ENCODE results near the gene NEDD4.

The NEDD4 gene

GRCh38 chr15:55893852-55894251, 99.6 kb downstream of the NEDD4 start:
- TF ChIP-seq CTCF (IDR thresholded peaks at IDR 0.05; ENCODE audit: low read length, missing control alignments), result no peak
- DNase-seq (ENCODE audit: low read depth), result no peak
- no peak overlapping the region for H3K4me3 ChIP-seq (replicated peaks; ENCODE audit: low read depth, low read length)

GRCh38 chr15:55891196-55891595, 102.2 kb downstream of the NEDD4 start:
- DNase-seq (ENCODE audit: low read depth), result no peak

GRCh38 chr15:55884223-55884622, 109.2 kb downstream of the NEDD4 start:
- no peak overlapping the region for H3K4me3 ChIP-seq (replicated peaks; ENCODE audit: low read depth, low read length)
- peak; percentile 54 for DNase-seq (ENCODE audit: low read depth)
- TF ChIP-seq CTCF (IDR thresholded peaks at IDR 0.05; ENCODE audit: low read length, missing control alignments), result no peak

More at GRCh38 chr15:55891196-55891595, 102.2 kb downstream of the NEDD4 start:
- no peak for TF ChIP-seq CTCF (IDR thresholded peaks at IDR 0.05; ENCODE audit: low read length, missing control alignments)
- no peak overlapping the region for H3K4me3 ChIP-seq (replicated peaks; ENCODE audit: low read depth, low read length)

GRCh38 chr15:55879181-55879580, 114.2 kb downstream of the NEDD4 start:
- H3K4me3 ChIP-seq (replicated peaks; ENCODE audit: low read depth, low read length), result no peak overlapping the region
- TF ChIP-seq CTCF (IDR thresholded peaks at IDR 0.05; ENCODE audit: low read length, missing control alignments), result no peak
- DNase-seq (ENCODE audit: low read depth), result peak; percentile 54

GRCh38 chr15:55873024-55873720, 120.2 kb downstream of the NEDD4 start:
- H3K4me3 ChIP-seq (replicated peaks; ENCODE audit: low read depth, low read length), result peak overlapping the region; percentile 45
- DNase-seq (ENCODE audit: low read depth), result peak; percentile 73
- TF ChIP-seq CTCF (IDR thresholded peaks at IDR 0.05; ENCODE audit: low read length, missing control alignments), result no peak

GRCh38 chr15:55872471-55872870, 120.9 kb downstream of the NEDD4 start:
- no peak for TF ChIP-seq CTCF (IDR thresholded peaks at IDR 0.05; ENCODE audit: low read length, missing control alignments)
- no peak for DNase-seq (ENCODE audit: low read depth)
- peak overlapping the region; percentile 45 for H3K4me3 ChIP-seq (replicated peaks; ENCODE audit: low read depth, low read length)

- no peak for TF ChIP-seq CTCF (IDR thresholded peaks at IDR 0.05; ENCODE audit: low read length, missing control alignments)
- no peak for DNase-seq (ENCODE audit: low read depth)
- no peak overlapping the region for H3K4me3 ChIP-seq (replicated peaks; ENCODE audit: low read depth, low read length)
These were observed 123.8 kb downstream of the NEDD4 start for GRCh38 chr15:55869660-55870059.
